ENCODE measurements around the gene TMEM132A. TPM values are rescaled to one million over a fixed set of nuclear protein-coding genes. Genes with fewer than 3 reads are reported as not detected.

The TMEM132A gene
- total and polyA plus RNA-seq, 9 of the 15 experiments (the other 6 are each of a cell fraction or from before 2014, with no cell fraction given) = 0.04 to 1.1 (median 0.18) TPM; not detected in 4

- no peak for TF ChIP-seq NKRF (IDR thresholded peaks at IDR 0.05; ENCODE audit: borderline replicate concordance)
- TF ChIP-seq ZNF445 (CRISPR knock-in tag; IDR thresholded peaks at IDR 0.05; ENCODE audit: low read depth) = no peak
- TF ChIP-seq ZNF398 (CRISPR knock-in tag; IDR thresholded peaks at IDR 0.05) = no peak
- no peak for TF ChIP-seq ZNF146 (CRISPR knock-in tag; IDR thresholded peaks at IDR 0.05; ENCODE audit: unreplicated experiment)
- no peak for TF ChIP-seq HNRNPLL (IDR thresholded peaks at IDR 0.05; ENCODE audit: low read depth, low read length, poor library complexity, severe bottlenecking)
- TF ChIP-seq NCOA1 (IDR thresholded peaks at IDR 0.05; ENCODE audit: low read depth) = no peak
- peak in 1 of 2 experiments; percentile 26 for TF ChIP-seq E2F6 (IDR thresholded peaks at IDR 0.05; ENCODE audit: borderline replicate concordance in 1 of 2, extremely low read depth in 1 of 2, insufficient read depth in 1 of 2, insufficient read length in 1 of 2, low read depth in 1 of 2, low read length in 1 of 2, poor library complexity in 1 of 2, severe bottlenecking in 1 of 2)
- TF ChIP-seq TAF1 (IDR thresholded peaks at IDR 0.05; ENCODE audit: control insufficient read depth, extremely low read depth, insufficient read depth, low read length, severe bottlenecking) = no peak
- TF ChIP-seq DMBX1 (CRISPR knock-in tag; IDR thresholded peaks at IDR 0.05; ENCODE audit: borderline replicate concordance) = peak; percentile 44; the same call in 1 of the 2 replicates
- peak; percentile 65 for TF ChIP-seq CBFA2T2 (conservative IDR thresholded peaks at IDR 0.05)
- TF ChIP-seq U2AF1 (optimal IDR thresholded peaks at IDR 0.05; ENCODE audit: low read depth, low read length) = no peak
- TF ChIP-seq NEUROD1 (IDR thresholded peaks at IDR 0.05; ENCODE audit: borderline replicate concordance, low read depth, low read length, partially characterized antibody) = no peak
- TF ChIP-seq JUND (IDR thresholded peaks at IDR 0.05; ENCODE audit: borderline replicate concordance, low read depth, low read length) = peak; percentile 46; the same call in 1 of the 2 replicates
- TF ChIP-seq JUND (tag; IDR thresholded peaks at IDR 0.05; ENCODE audit: borderline replicate concordance, low read depth, low read length) = no peak; the same call in 2 of the 3 replicates
- no peak for TF ChIP-seq ZNF77 (CRISPR knock-in tag; IDR thresholded peaks at IDR 0.05)
- no peak for TF ChIP-seq RFX7 (CRISPR knock-in tag; IDR thresholded peaks at IDR 0.05)
- no peak for TF ChIP-seq BCL6 (CRISPR knock-in tag; IDR thresholded peaks at IDR 0.05)
- TF ChIP-seq NR4A1 (CRISPR knock-in tag; IDR thresholded peaks at IDR 0.05) = no peak
- no peak for TF ChIP-seq NR4A1 (tag; IDR thresholded peaks at IDR 0.05)
- TF ChIP-seq SUPT5H (IDR thresholded peaks at IDR 0.05) = no peak
- no peak for TF ChIP-seq EZH2 (IDR thresholded peaks at IDR 0.05; ENCODE audit: borderline replicate concordance, low read depth, low read length)
- peak; percentile 16; the same call in 1 of the 2 replicates for TF ChIP-seq TFAP4 (CRISPR knock-in tag; IDR thresholded peaks at IDR 0.05; ENCODE audit: borderline replicate concordance)
- TF ChIP-seq BDP1 (IDR thresholded peaks at IDR 0.05; ENCODE audit: insufficient read depth, insufficient read length) = no peak
Measured at GRCh38 chr11:60891103-60891741, 33.0 kb upstream of the TMEM132A start (continued).
